Parathyroid adenoma (tissue), 2 donors: ENCODE measurements around the gene SPACA5B.
"Not testable (repeated sequence)": the region's sequence is repeated elsewhere in the genome, so short reads cannot be mapped to it uniquely, and the experiment has no call there.

Source experiments
- H2AFZ ChIP-seq: fragments of 300-600 bp; sonication (generic); one replicate; pipeline ENCODE4 v1.7.0; 2017; ENCODE audit warnings: antibody characterized with exemption, mild to moderate bottlenecking
- H3K27ac ChIP-seq: fragments of 300-600 bp; sonication (generic); one replicate; pipeline ENCODE4 v1.7.0; 2017
- H3K27me3 ChIP-seq: fragments of 300-600 bp; sonication (generic); one replicate; pipeline ENCODE4 v1.7.0; 2017; ENCODE audit warnings: low read length; ENCODE audit not compliant: control insufficient read depth, insufficient read depth
- H3K36me3 ChIP-seq: fragments of 300-600 bp; sonication (generic); one replicate; pipeline ENCODE4 v1.7.0; 2017; ENCODE audit warnings: low read length; ENCODE audit not compliant: control insufficient read depth, insufficient read depth
- H3K4me1 ChIP-seq: fragments of 300-600 bp; sonication (generic); one replicate; pipeline ENCODE4 v1.7.0; 2017; ENCODE audit warnings: control low read depth
- H3K4me2 ChIP-seq: fragments of 300-600 bp; sonication (generic); one replicate; pipeline ENCODE4 v1.7.0; 2017; ENCODE audit warnings: low read length
- H3K4me3 ChIP-seq: fragments of 300-600 bp; sonication (generic); one replicate; pipeline ENCODE4 v1.7.0; 2017; ENCODE audit warnings: low read depth, low read length
- H3K79me2 ChIP-seq: fragments of 300-600 bp; sonication (generic); one replicate; pipeline ENCODE4 v1.7.0; 2017; ENCODE audit warnings: control low read depth
- H3K9ac ChIP-seq: fragments of 300-600 bp; sonication (generic); one replicate; pipeline ENCODE4 v1.7.0; 2017; ENCODE audit warnings: mild to moderate bottlenecking
- H3K9me3 ChIP-seq: fragments of 300-600 bp; sonication (generic); one replicate; pipeline ENCODE4 v1.7.0; 2017; ENCODE audit warnings: low read length; ENCODE audit not compliant: control insufficient read depth
- CTCF ChIP-seq: fragments of 300-600 bp; sonication (generic); IDR thresholded peaks from one replicate; pipeline ENCODE4 v1.7.0; 2017; ENCODE audit warnings: antibody characterized with exemption, mild to moderate bottlenecking
- donor health status: primary hyperparathyroidism.

Gene SPACA5B

GRCh38 chrX:48153769-48154168 lies 23.3 kb downstream of the SPACA5B start:
- no peak overlapping the region for H3K4me2 ChIP-seq
- no peak overlapping the region for H3K4me3 ChIP-seq
- H3K4me1 ChIP-seq = no peaks in the 10 kb centered on the region
- H2AFZ ChIP-seq = no peak overlapping the region
- no peaks in the 10 kb centered on the region for H3K36me3 ChIP-seq
- H3K9ac ChIP-seq = no peak overlapping the region
- H3K27me3 ChIP-seq = no peaks in the 10 kb centered on the region
- no peaks in the 10 kb centered on the region for H3K79me2 ChIP-seq
- no peak overlapping the region for H3K27ac ChIP-seq
- no peak for TF ChIP-seq CTCF
- H3K9me3 ChIP-seq = no peaks in the 10 kb centered on the region

GRCh38 chrX:48154796-48155195 lies 24.4 kb downstream of the SPACA5B start:
- H3K4me1 ChIP-seq = no peaks in the 10 kb centered on the region
- no peaks in the 10 kb centered on the region for H3K27me3 ChIP-seq
- H2AFZ ChIP-seq = no peak overlapping the region
- TF ChIP-seq CTCF = no peak
- no peak overlapping the region for H3K4me3 ChIP-seq
- no peak overlapping the region for H3K4me2 ChIP-seq
- no peaks in the 10 kb centered on the region for H3K9me3 ChIP-seq
- H3K9ac ChIP-seq = no peak overlapping the region
- H3K27ac ChIP-seq = no peak overlapping the region
- no peaks in the 10 kb centered on the region for H3K79me2 ChIP-seq
- H3K36me3 ChIP-seq = no peaks in the 10 kb centered on the region

GRCh38 chrX:48156014-48156413 lies 25.6 kb downstream of the SPACA5B start:
- no peak for TF ChIP-seq CTCF
- H3K4me2 ChIP-seq = no peak overlapping the region
- no peaks in the 10 kb centered on the region for H3K27me3 ChIP-seq
- H3K9me3 ChIP-seq = no peaks in the 10 kb centered on the region
- no peaks in the 10 kb centered on the region for H3K4me1 ChIP-seq
- H2AFZ ChIP-seq = no peak overlapping the region
- no peak overlapping the region for H3K27ac ChIP-seq
- no peak overlapping the region for H3K4me3 ChIP-seq
- H3K79me2 ChIP-seq = no peaks in the 10 kb centered on the region
- no peaks in the 10 kb centered on the region for H3K36me3 ChIP-seq
- no peak overlapping the region for H3K9ac ChIP-seq

- Histone ChIP-seq H3K36me3 (no peaks in the 10 kb centered on the region), H3K4me2 (no peak overlapping the region), H3K9ac (no peak overlapping the region), H3K4me1 (no peaks in the 10 kb centered on the region), H2AFZ (no peak overlapping the region), H3K4me3 (no peak overlapping the region), H3K79me2 (no peaks in the 10 kb centered on the region), H3K9me3 (no peaks in the 10 kb centered on the region), H3K27me3 (no peaks in the 10 kb centered on the region), H3K27ac (no peak overlapping the region)
- TF ChIP-seq CTCF = no peak
These were observed 34.8 kb downstream of the SPACA5B start for GRCh38 chrX:48165241-48165640.

- not testable (repeated sequence) for H3K9ac ChIP-seq, H3K4me1 ChIP-seq, H3K36me3 ChIP-seq, H3K79me2 ChIP-seq, H3K4me3 ChIP-seq, H3K4me2 ChIP-seq, H3K9me3 ChIP-seq, H3K27me3 ChIP-seq, H3K27ac ChIP-seq, H2AFZ ChIP-seq
These were observed 35.9 kb downstream of the SPACA5B start for GRCh38 chrX:48166322-48166721.
